ENCODE measurements around the gene IPO7.

The IPO7 gene

GRCh38 chr11:9379041-9379440 lies 5.4 kb upstream of the IPO7 start:
- in situ Hi-C loops (cut with HindIII; ENCODE audit: low pct_ligation_motif_present, low sequenced_read_pairs): no loop called here
- Histone ChIP-seq H3K36me3 (replicated peaks) (no peaks in the 10 kb centered on the region), H3K27ac (no peak overlapping the region), H3K4me3 (ENCODE audit: low read depth, low read length) (no peak overlapping the region), H3K27me3 (replicated peaks) (no peaks in the 10 kb centered on the region)
- no peak for TF ChIP-seq CTCF (IDR thresholded peaks at IDR 0.05; ENCODE audit: low read depth, low read length, missing control alignments)
- no peak for DNase-seq

GRCh38 chr11:9380773-9381172 lies 3.7 kb upstream of the IPO7 start:
- no peak for TF ChIP-seq CTCF (IDR thresholded peaks at IDR 0.05; ENCODE audit: low read depth, low read length, missing control alignments)
- in situ Hi-C loops (cut with HindIII; ENCODE audit: low pct_ligation_motif_present, low sequenced_read_pairs): no loop called here
- Histone ChIP-seq H3K4me3 (ENCODE audit: low read depth, low read length) (no peak overlapping the region), H3K27me3 (replicated peaks) (no peaks in the 10 kb centered on the region), H3K27ac (no peak overlapping the region), H3K36me3 (replicated peaks) (no peaks in the 10 kb centered on the region)
- no peak for DNase-seq

GRCh38 chr11:9385327-9385899 lies 961 bp downstream of the IPO7 start:
- Histone ChIP-seq H3K27ac (peak overlapping the region; percentile 84), H3K36me3 (replicated peaks) (no peaks in the 10 kb centered on the region), H3K27me3 (replicated peaks) (no peaks in the 10 kb centered on the region), H3K4me3 (ENCODE audit: low read depth, low read length) (peak overlapping the region; percentile 91)
- DNase-seq: no peak
- no peak for TF ChIP-seq CTCF (IDR thresholded peaks at IDR 0.05; ENCODE audit: low read depth, low read length, missing control alignments)
- in situ Hi-C loops (cut with HindIII; ENCODE audit: low pct_ligation_motif_present, low sequenced_read_pairs): no loop called here

GRCh38 chr11:9386086-9386485 lies 1.6 kb downstream of the IPO7 start:
- TF ChIP-seq CTCF (IDR thresholded peaks at IDR 0.05; ENCODE audit: low read depth, low read length, missing control alignments): no peak
- Histone ChIP-seq H3K27ac (no peak overlapping the region), H3K27me3 (replicated peaks) (no peaks in the 10 kb centered on the region), H3K4me3 (ENCODE audit: low read depth, low read length) (peak overlapping the region; percentile 91), H3K36me3 (replicated peaks) (no peaks in the 10 kb centered on the region)
- DNase-seq: no peak
- in situ Hi-C loops (cut with HindIII; ENCODE audit: low pct_ligation_motif_present, low sequenced_read_pairs): no loop called here

- peaks cover 2% of the 10 kb centered on the region for H3K36me3 ChIP-seq (replicated peaks)
- no peak for TF ChIP-seq CTCF (IDR thresholded peaks at IDR 0.05; ENCODE audit: low read depth, low read length, missing control alignments)
- no peak overlapping the region for H3K4me3 ChIP-seq (ENCODE audit: low read depth, low read length)
- no peaks in the 10 kb centered on the region for H3K27me3 ChIP-seq (replicated peaks)
- DNase-seq: no peak
- H3K27ac ChIP-seq: no peak overlapping the region
- in situ Hi-C loops (cut with HindIII; ENCODE audit: low pct_ligation_motif_present, low sequenced_read_pairs): no loop called here
Observed at GRCh38 chr11:9386901-9387300, 2.4 kb downstream of the IPO7 start.

GRCh38 chr11:9396310-9396709 lies 11.9 kb downstream of the IPO7 start:
- in situ Hi-C loops (cut with HindIII; ENCODE audit: low pct_ligation_motif_present, low sequenced_read_pairs): no loop called here

More at GRCh38 chr11:9396310-9396709, 11.9 kb downstream of the IPO7 start:
- no peak for DNase-seq
- no peak for TF ChIP-seq CTCF (IDR thresholded peaks at IDR 0.05; ENCODE audit: low read depth, low read length, missing control alignments)
- H3K27me3 ChIP-seq (replicated peaks): no peaks in the 10 kb centered on the region
- H3K36me3 ChIP-seq (replicated peaks): peaks cover 2% of the 10 kb centered on the region
- H3K27ac ChIP-seq: no peak overlapping the region
- no peak overlapping the region for H3K4me3 ChIP-seq (ENCODE audit: low read depth, low read length)
